Stimulated activated CD4-positive, alpha-beta T cell treated with anti-CD3 and anti-CD28 coated beads, TNF-alpha, amount 100 ng/mL, for 48 hours (primary cell): Measurements from ENCODE around the gene QSER1.
"Not testable (repeated sequence)": the region's sequence is repeated elsewhere in the genome, so short reads cannot be mapped to it uniquely, and the experiment has no call there.

Experiments
- DNase-seq, 3 donors: peaks; one replicate each; pipeline ENCODE4 v3.0.0-alpha.2; 2020; ENCODE audit warnings: low read depth in 3 of 3

Gene QSER1

DNA sequence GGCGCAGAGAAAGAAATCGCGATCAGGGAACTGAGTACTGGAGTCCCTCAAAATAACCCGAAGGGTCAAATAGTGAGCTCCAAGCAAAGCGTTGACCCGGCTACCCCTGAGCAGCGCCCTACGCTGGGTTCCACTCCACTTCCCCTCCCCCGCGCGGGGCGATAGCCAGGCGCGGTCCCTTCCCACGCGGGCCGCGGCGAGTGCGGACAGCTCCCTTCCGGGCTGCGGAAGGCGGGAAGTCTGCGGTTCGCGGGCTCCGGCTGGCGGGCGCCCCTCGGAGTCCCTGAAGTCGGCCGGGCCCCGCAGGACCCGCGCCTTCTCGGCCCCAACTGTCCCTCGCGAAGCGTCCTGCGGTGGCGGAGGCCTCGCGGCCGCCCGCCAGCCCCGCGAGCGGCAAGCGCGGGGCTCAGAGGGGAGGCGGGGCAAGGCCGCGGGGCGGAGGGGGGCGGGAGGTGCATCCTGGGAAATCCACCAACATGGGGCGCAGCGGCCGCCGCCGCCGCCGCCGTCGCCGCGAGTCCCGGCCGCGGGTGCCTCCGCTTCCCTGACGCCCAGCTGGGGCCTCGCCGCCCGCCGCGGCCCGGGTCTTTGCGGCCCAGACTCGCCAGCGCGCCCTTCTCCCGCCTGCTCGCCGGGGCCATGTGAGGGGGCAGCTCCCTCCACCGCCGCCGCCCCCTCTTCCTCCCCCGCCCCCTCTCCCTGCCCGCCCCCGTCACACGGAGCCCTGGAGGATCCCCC is at the start of gene QSER1:
Gene QSER1 (plus strand): TSS at position 457 of the 738 bp plus-strand sequence. CDS start 315 bp downstream, outside the sequence.
- peak; percentile 31 to 66 (median 46) for DNase-seq

- no peak for DNase-seq
Observed at GRCh38 chr11:32843544-32843943, 49.1 kb upstream of the QSER1 start.

- no peak for DNase-seq
Observed at GRCh38 chr11:32847511-32847910, 45.1 kb upstream of the QSER1 start.

DNA sequence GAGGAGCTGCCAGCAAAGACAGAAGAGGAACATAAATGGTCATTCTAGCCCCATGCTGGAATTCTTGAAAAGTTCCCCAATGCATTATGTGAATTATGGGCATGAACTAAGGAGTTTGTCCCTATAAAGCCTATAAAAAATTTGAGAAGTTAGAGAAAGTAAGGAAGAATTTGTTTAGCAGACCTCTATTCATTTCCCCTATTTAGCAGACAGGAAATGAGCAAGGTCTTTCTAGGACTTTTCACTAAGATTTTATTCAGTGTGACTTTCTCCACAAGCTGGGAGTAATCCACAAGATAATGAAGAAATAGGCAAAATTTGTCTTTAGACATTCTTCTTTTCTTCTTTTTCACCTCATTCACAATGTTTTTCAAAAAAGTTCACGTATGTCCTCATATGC is 42.9 kb upstream of the QSER1 start:
- no peak for DNase-seq

DNA sequence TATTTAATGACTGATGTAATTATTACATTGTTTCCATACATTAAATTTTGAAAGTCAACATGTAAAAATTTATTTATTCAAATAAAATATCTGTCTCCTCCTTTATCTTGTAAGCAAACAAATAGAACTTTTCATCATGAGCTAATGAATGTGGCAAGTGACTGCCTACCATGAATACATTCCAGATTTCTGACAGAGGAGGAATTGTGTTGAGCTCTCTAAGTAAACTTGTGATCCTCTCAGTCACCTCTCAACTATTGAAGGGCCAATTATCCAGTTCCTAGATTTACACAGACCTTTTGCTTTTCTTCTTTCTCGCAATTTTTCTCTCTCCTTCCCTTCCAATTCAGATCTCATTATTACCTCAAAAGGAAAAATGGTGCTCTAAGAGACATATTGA is 41.4 kb upstream of the QSER1 start:
- DNase-seq = no peak

DNA sequence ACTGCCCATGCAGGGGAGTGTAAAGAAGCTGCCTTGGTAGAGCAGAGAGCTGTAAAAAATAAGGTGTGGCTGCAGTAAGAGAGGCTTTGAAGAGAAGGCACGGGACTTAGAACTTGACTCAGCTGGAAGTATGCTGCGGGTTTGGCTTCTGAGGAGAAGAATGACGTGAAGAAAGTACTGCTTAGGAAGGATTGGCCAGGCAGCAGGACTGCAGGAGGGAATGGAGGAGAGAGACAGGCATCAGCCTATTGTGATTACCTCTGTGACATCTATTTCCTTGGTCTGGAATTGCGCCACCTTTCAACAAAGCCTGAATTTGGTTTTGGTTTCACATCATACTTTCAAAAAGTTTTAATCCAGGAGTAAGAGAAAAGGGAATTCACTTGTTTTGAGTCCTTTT is 40.4 kb upstream of the QSER1 start:
- no peak for DNase-seq

GRCh38 chr11:32855601-32856000 is 37.0 kb upstream of the QSER1 start:
- DNase-seq = no peak

DNA sequence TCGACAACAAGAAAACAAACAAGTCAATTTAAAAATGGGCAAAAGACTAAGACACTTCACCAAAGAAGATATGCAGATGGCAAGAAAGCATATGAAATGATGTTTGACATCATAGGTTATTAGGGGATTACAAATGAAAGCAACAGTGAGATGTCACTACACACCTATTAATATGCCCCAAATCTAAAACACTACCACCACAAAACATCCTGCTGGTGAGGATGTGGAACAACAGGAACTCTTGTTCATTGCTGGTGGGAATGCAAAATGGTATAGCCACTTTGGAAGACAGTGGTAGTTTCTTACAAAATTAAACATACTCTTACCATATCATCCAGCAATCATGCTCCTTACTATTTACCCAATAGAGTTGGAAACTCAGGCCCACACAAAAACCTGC is 33.9 kb upstream of the QSER1 start:
- DNase-seq = no peak

DNA sequence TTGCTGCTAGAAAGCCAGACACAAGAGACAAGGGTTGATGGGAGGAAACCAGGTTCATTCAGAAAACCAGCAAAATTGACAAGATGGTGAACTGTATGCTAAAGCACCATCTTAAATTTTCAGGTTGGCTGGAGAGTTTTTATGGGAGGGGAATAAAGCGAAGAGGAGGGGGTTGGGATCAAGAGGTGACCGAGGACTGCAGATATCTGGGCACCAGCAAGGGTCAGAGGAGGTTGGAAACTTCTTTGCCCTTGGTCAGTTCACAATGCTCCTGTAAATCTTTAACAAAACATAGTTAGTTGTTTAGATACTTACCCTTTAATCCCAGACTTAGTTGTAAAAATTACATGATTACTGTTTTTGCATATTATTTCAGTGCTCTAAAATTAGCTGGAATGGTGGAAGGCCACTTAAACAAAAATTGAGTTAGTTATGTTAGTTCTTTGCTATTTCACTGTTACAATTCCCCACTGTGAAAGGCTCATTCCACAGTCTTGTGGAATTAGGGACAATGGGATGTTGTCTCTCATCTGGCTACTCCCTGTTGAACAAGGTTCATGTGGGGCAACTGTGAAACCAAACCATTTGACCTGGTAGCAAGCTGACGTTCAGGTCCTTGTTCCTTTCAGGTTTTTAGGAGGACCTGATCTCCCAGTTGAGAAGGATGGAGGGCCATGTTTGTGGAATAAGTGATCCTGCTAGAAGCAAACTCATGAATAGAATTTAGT is 30.6 kb upstream of the QSER1 start:
- no peak for DNase-seq

- no peak for DNase-seq
Observed at GRCh38 chr11:32864555-32864954, 28.1 kb upstream of the QSER1 start.

DNA sequence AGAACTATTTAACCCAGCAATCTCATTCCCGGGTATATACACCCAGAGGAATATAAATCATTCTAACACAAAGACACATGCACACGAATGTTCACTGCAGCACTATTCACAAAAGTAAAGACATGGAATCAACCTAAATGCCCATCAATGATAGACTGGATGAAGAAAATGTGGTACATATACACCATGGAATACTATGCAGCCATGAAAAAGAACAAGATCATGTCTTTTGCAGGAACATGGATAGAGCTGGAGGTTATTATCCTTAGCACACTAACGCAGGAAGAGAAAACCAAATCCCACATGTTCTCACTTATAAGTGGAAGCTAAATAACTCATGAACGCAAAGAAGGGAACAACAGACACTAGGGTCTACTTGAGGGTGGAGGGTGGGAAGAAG is 23.9 kb upstream of the QSER1 start:
- DNase-seq = not testable (repeated sequence)

- no peak for DNase-seq
Observed at GRCh38 chr11:32870676-32871075, 21.9 kb upstream of the QSER1 start.

DNA sequence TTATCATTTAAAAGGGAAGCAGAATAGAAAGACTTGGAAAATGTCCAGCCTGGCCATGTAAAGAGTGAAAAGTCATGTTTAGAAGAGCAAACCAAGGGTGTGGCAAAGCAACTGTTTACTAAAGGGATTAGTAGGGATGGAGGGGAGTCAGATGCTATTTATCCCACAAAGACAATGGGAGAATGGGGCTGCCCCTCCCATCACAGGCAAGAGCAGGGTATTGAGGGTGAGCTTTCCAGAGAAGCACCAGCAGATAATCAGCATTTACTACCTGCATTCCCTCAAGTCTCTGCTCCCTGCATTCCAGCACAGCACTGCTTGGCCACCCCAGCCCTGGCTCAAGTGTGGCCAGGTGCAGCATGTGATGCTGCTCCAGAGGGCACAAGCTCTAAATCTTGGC is 18.5 kb upstream of the QSER1 start:
- no peak for DNase-seq

DNA sequence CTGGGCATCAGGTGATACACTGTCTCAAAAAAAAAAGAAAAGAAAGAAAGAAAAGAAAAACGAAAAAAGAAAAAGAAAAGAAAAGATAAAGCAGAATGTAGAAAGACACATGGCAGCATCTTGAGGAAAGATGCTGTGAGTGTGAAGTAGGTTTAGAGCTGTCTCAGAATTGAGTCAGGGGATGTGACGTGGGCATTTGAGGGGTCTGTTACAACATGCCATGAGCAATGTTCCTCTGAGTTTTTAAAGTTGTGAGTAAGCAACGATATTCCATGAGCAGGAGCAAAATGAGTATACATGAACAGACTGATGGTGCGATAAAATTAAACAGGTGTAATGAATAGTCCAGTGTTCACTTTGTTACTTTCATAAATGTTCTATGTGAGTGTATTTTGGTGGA is 11.3 kb upstream of the QSER1 start:
- no peak for DNase-seq

DNA sequence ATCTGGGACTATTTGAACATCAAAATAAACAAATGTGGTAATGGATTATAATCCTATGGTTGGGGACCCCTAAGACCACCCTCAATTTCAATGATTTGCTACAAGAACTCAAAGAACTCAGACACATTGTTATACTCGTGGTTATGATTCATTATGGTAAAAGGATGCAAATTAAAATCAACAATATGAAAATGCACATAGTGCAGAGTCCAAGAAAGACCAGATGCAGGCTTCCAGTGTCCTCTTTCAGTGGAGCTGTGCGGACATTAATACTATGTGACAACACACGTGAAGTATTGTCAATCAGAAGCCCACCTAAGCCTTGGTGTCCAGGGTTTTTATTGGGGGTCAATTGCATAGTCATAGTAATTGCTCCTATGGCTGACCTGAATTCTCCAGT is 9.2 kb upstream of the QSER1 start:
- no peak for DNase-seq

- DNase-seq = no peak
Observed at GRCh38 chr11:32884023-32884422, 8.6 kb upstream of the QSER1 start.

GRCh38 chr11:32884770-32885384 is 7.7 kb upstream of the QSER1 start:
- no peak for DNase-seq

DNA sequence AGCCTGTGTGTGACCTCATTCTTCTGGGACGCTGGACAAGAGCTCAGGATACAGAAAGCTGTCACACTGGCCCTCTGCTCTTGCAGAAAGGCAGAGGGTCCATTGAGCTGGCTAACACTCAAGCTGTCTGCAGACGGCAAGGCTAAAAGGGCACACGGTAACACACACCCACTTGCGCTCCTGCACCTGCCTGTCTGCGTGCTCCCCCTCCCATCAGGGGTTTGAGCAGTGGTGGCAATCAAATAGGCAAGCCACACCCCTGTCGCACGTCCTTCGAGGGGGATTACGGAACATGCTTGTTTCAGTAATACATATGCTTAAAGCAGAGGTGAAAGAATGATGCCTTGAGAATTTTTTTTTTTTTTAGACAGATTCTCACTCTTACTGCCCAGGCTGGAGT is 7.1 kb upstream of the QSER1 start:
- DNase-seq = no peak

DNA sequence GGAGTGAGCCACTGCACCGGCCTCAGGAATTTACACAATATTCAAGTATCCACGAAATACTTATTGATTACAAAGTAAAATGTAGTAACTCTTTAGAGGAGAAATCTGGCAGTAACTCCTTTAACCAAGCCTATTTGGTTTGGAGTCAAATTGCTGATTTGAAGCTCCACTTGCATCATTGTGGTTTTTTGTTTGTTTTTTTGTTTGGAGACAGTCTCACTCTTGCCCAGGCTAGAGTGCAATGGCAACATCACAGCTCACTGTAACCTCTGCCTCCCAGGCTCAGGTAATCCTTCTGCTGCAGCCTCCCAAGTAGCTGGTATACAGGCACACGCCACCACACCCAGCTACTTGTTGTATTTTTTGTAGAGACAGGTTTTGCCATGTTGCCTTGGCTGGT is 6.4 kb upstream of the QSER1 start:
- no peak for DNase-seq

DNA sequence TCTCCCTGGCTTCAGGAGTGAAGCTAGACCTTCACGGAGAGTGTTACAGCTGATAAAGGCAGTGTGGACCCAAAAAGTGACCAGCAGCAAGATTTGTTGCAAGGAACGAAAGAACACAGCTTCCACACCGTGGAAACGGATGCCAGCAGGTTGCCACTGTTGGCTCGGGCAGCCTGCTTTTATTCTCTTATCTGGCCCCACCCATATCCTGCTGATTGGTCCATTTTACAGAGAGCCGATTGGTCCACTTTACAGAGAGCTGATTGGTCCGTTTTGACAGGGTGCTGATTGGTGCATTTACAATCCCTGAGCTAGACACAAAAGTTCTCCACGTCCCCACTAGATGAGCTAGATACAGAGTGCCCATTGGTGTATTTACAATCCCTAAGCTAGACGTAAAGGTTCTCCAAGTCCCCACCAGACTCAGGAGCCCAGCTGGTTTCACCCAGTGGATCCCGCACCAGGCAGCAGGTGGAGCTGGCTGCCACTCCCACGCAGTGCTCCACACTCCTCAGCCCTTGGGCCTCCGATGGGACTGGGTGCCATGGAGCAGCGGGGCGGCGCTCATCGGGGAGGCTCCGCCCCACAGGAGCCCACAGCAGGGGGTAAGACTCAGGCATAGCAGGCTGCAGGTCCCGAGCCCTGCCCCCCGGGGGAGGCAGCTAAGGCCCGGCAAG is 4.8 kb upstream of the QSER1 start:
- DNase-seq = not testable (repeated sequence)

DNA sequence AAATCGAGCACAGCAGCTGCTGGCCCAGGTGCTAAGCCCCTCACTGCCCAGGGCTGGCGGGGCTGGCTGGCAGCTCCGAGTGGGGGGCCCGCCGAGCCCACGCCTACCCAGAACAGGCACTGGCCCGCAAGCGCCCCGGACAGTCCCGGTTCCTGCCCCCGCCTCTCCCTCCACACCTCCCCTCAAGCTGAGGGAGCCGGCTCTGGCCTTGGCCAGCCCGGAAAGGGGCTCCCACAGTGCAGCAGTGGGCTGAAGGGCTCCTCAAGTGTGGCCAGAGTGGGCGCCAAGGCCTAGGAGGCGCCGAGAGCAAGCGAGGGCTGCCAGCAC is 4.3 kb upstream of the QSER1 start:
- not testable (repeated sequence) for DNase-seq

DNA sequence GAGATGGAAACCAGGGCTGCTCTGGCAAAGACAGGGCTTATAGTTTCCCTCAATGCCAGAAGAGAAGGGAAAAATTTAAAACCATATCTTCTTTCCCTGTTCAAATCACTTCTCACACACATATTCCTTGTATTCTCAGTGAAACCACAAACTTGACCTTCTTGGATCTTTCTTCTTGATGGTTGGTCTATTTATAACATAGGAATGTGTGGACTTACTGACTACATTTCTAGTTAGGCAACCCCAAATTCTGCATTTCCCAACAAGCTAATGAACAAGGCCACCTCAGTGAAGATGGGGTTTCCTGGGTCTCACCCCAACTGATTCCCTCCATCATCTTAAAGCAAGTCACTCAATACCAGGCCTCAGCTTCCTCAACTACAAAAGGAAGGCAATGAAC is 3.8 kb upstream of the QSER1 start:
- no peak for DNase-seq
